Endothelial cell of umbilical vein (primary cell): Measurements from ENCODE around the gene SPPL2C. TPM values are rescaled to one million over a fixed set of nuclear protein-coding genes. Genes with fewer than 3 reads are reported as not detected.

Experiments
- BruUV-seq: library from RNA; stranded (reverse); fragments of 400-500 nt; replicated peaks from 2 replicates; lab custom pipeline; 2021; lab: Mats Ljungman, UMichigan
- CTCF ChIA-PET: fragments of 300-600, 350-600 bp; sonication (Branson Sonifier 250); formaldehyde crosslinking; loops from one replicate; lab custom pipeline; 2021; ENCODE audit warnings: antibody characterized with exemption, inconsistent platforms; lab: Charles Lee
- POLR2A ChIA-PET: fragments of 300-600, 350-600 bp; sonication (Branson Sonifier 250); formaldehyde crosslinking; loops from one replicate; lab custom pipeline; 2021; ENCODE audit warnings: antibody characterized with exemption, inconsistent platforms; lab: Charles Lee
- DNase-seq: peaks from one replicate; pipeline ENCODE4 v3.0.0-alpha.2; 2011; ENCODE audit warnings: low read depth, low spot score
- FAIRE-seq: peaks from 2 replicates; lab custom pipeline; 2011; peaks lifted over from hg19 to GRCh38; lab: Jason Lieb, UNC
- H2AFZ ChIP-seq: 2 replicates; pipeline ENCODE4 v1.6.0; 2012; ENCODE audit warnings: low read depth, low read length, control low read depth, inconsistent platforms
- H3K27ac ChIP-seq: 2 replicates; pipeline ENCODE4 v1.5.1; 2011; ENCODE audit warnings: low read depth, mild to moderate bottlenecking, control low read depth, low read length, moderate library complexity; ENCODE audit not compliant: insufficient read depth
- H3K27me3 ChIP-seq, 2 experiments: 2 replicates each; pipeline versions ENCODE4 v1.6.0 to v1.6.1; 2011; ENCODE audit warnings: low read length in 2 of 2, mixed read lengths in 1 of 2; ENCODE audit not compliant: control insufficient read depth in 2 of 2, insufficient read depth in 2 of 2
- H3K36me3 ChIP-seq, 2 experiments: 2 replicates in 1 of 2; 3 replicates in 1 of 2; pipeline ENCODE4 v1.5.1; 2011; ENCODE audit warnings: low read length in 2 of 2, mild to moderate bottlenecking in 1 of 2, moderate library complexity in 1 of 2; ENCODE audit not compliant: control insufficient read depth in 2 of 2, insufficient read depth in 2 of 2; ENCODE audit errors: extremely low read depth in 1 of 2
- H3K4me1 ChIP-seq: 3 replicates; pipeline ENCODE4 v1.5.1; 2011; ENCODE audit warnings: mild to moderate bottlenecking, low read length; ENCODE audit not compliant: control insufficient read depth, insufficient read depth; ENCODE audit errors: extremely low read depth
- H3K4me2 ChIP-seq: 2 replicates; pipeline ENCODE4 v1.6.1; 2011; ENCODE audit warnings: low read length, control low read depth, mixed read lengths; ENCODE audit not compliant: insufficient read depth
- H3K4me3 ChIP-seq, 3 experiments: fragments of 200-600 bp in 1 of 3; sonication (generic), shearing (Covaris generic) in 1 of 3; replicated peaks in 1 of 3; 2 replicates each; pipeline ENCODE4 v1.5.1; 2011 to 2016; ENCODE audit warnings: control low read depth in 3 of 3, low read length in 3 of 3, mild to moderate bottlenecking in 2 of 3, inconsistent platforms in 1 of 3, low read depth in 1 of 3, moderate library complexity in 1 of 3; ENCODE audit not compliant: insufficient read depth in 1 of 3
- H3K79me2 ChIP-seq: 2 replicates; pipeline ENCODE4 v1.6.0; 2012; ENCODE audit warnings: low read length, inconsistent platforms; ENCODE audit not compliant: control insufficient read depth, insufficient read depth
- H3K9ac ChIP-seq: replicated peaks from 2 replicates; pipeline ENCODE3; 2011; ENCODE audit warnings: low read length, control low read depth; ENCODE audit not compliant: insufficient read depth; ENCODE audit errors: extremely low read depth
- H3K9me1 ChIP-seq: replicated peaks from 3 replicates; pipeline ENCODE4 v1.6.0; 2011; ENCODE audit warnings: mild to moderate bottlenecking, low read length; ENCODE audit not compliant: control insufficient read depth, insufficient read depth; ENCODE audit errors: extremely low read depth
- H3K9me3 ChIP-seq: replicated peaks from 2 replicates; pipeline ENCODE4 v1.5.1; 2012; ENCODE audit warnings: low read length, inconsistent platforms; ENCODE audit not compliant: control insufficient read depth, insufficient read depth
- H4K20me1 ChIP-seq: replicated peaks from 2 replicates; pipeline ENCODE3; 2011; ENCODE audit warnings: mild to moderate bottlenecking, low read length; ENCODE audit not compliant: control insufficient read depth, insufficient read depth; ENCODE audit errors: extremely low read depth
- CTCF ChIP-seq, 2 donors: IDR thresholded peaks; 1 replicate in 1 of 2; 2 replicates in 1 of 2; pipeline ENCODE4 v1.5.1; 2011; ENCODE audit warnings: low read length in 2 of 2, mild to moderate bottlenecking in 2 of 2, moderate library complexity in 2 of 2, control low read depth in 1 of 2, inconsistent platforms in 1 of 2, low read depth in 1 of 2; ENCODE audit not compliant: insufficient read depth in 1 of 2; ENCODE audit errors: extremely low read depth in 1 of 2
- EZH2 ChIP-seq: IDR thresholded peaks from 2 replicates; pipeline ENCODE4 v1.6.1; 2012; ENCODE audit warnings: borderline replicate concordance, low read depth, mild to moderate bottlenecking, moderate library complexity, low read length, inconsistent platforms; ENCODE audit not compliant: severe bottlenecking
- FOS ChIP-seq: IDR thresholded peaks from 2 replicates; pipeline ENCODE4 v1.6.1; 2011; ENCODE audit warnings: mild to moderate bottlenecking, low read length, moderate library complexity, borderline replicate concordance; ENCODE audit not compliant: insufficient read depth
- GATA2 ChIP-seq: IDR thresholded peaks from 2 replicates; pipeline ENCODE4 v1.7.0; 2011; ENCODE audit warnings: low read depth, mild to moderate bottlenecking, moderate library complexity, mixed read lengths, low read length; ENCODE audit not compliant: insufficient read length, insufficient read depth
- JUN ChIP-seq: IDR thresholded peaks from 2 replicates; pipeline ENCODE4 v1.6.1; 2011; ENCODE audit warnings: borderline replicate concordance, low read depth; ENCODE audit not compliant: insufficient read length, insufficient read depth
- MYC ChIP-seq: IDR thresholded peaks from one replicate; pipeline ENCODE4 v1.6.1; 2011; ENCODE audit warnings: mild to moderate bottlenecking, low read depth, low read length
- POLR2A ChIP-seq: IDR thresholded peaks from 2 replicates; pipeline ENCODE4 v1.6.1; 2012; ENCODE audit warnings: low read depth, mild to moderate bottlenecking, control low read depth, low read length
- POLR2AphosphoS5 ChIP-seq: IDR thresholded peaks from 2 replicates; pipeline ENCODE4 v1.6.1; 2012; ENCODE audit warnings: low read depth, mild to moderate bottlenecking, control low read depth, low read length, moderate library complexity; ENCODE audit not compliant: insufficient read depth
- dilution Hi-C: fragments of 300-500 bp; cut with MboI; formaldehyde crosslinking; loops from one replicate; pipeline ENCODE4 v1.15.0; 2019; ENCODE audit warnings: low sequenced_read_pairs; ENCODE audit not compliant: extremely low pct_ligation_motif_present
- intact Hi-C: fragments of 100-400 bp; cut with micrococcal nuclease; formaldehyde crosslinking; loops from one replicate; pipeline ENCODE4 v1.10.0; 2022
- polyA plus RNA-seq, 4 experiments: library from polyadenylated mRNA; depleted of rRNA in 3 of 4; stranded (reverse) in 3 of 4; unstranded in 1 of 4; fragments of >200 nt; gene quantifications; 2 replicates each; pipeline versions ENCODE4 v1.2.1 to v1.2.3, GENCODE V29; 2011 to 2012; ENCODE audit warnings: missing spikeins in 1 of 4
- total RNA-seq: library from RNA; stranded (reverse); gene quantifications from 2 replicates; pipeline ENCODE4 v1.2.3, GENCODE V29; 2021
- TF ChIP-seq, protein P1 (sequence below): IDR thresholded peaks from 2 replicates; pipeline ENCODE4 v1.6.1; 2011; ENCODE audit not compliant: insufficient read depth, insufficient read length

Gene SPPL2C
- total and polyA plus RNA-seq, 2 donors (not counting 3 experiments of a cell fraction or from before 2014, with no cell fraction given), result not detected

GRCh38 chr17:45834471-45835396, 9.9 kb upstream of the SPPL2C start:
- Histone ChIP-seq H3K4me1 (no peaks in the 10 kb centered on the region), H3K79me2 (no peaks in the 10 kb centered on the region), H4K20me1 (no peaks in the 10 kb centered on the region), H3K9ac (no peak overlapping the region), H3K9me1 (no peaks in the 10 kb centered on the region), H3K36me3 (no peaks in the 10 kb centered on the region), H2AFZ (no peak overlapping the region), H3K27ac (no peak overlapping the region), H3K4me2 (no peak overlapping the region), H3K27me3 (no peaks in the 10 kb centered on the region), H3K4me3 (no peak overlapping the region), H3K9me3 (no peaks in the 10 kb centered on the region)
- TF ChIP-seq, protein P1, sequence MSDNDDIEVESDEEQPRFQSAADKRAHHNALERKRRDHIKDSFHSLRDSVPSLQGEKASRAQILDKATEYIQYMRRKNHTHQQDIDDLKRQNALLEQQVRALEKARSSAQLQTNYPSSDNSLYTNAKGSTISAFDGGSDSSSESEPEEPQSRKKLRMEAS, result no peak
- no peak for TF ChIP-seq MYC
- TF ChIP-seq JUN, result no peak
- no peak for TF ChIP-seq EZH2
- no peak for TF ChIP-seq POLR2AphosphoS5
- TF ChIP-seq GATA2, result no peak
- TF ChIP-seq POLR2A, result no peak
- TF ChIP-seq CTCF (IDR thresholded peaks at IDR 0.05; ENCODE audit: extremely low read depth in 1 of 2, insufficient read depth in 1 of 2, low read depth in 1 of 2, low read length in 2 of 2), result no peak
- no peak for TF ChIP-seq FOS
- DNase-seq (no peak), FAIRE-seq (no peak)
- CTCF ChIA-PET, result interaction anchor here (1.4 to 5.0 kb wide), 3 partner anchors 194 to 616 kb away, joined by 4 to 208 read pairs (median 33); no protein-coding TSS in a partner anchor
- no TSS peak for BruUV-seq
- dilution Hi-C loops, result no loop called here
- intact Hi-C loops, result loop anchor here (5.0 to 10.0 kb wide), 2 partner anchors 52 to 440 kb away; partner anchors contain the start of gene CRHR1
- POLR2A ChIA-PET, result no interaction called here
